DMS53 treated with DMSO at 0.1 percent for 48 hours (cell line): ENCODE measurements around the gene MVD.

Experiments
- DNase-seq: peaks from one replicate; lab custom pipeline; 2025; ENCODE audit not compliant: unreplicated experiment; lab: John Stamatoyannopoulos, UW

Gene MVD

DNA sequence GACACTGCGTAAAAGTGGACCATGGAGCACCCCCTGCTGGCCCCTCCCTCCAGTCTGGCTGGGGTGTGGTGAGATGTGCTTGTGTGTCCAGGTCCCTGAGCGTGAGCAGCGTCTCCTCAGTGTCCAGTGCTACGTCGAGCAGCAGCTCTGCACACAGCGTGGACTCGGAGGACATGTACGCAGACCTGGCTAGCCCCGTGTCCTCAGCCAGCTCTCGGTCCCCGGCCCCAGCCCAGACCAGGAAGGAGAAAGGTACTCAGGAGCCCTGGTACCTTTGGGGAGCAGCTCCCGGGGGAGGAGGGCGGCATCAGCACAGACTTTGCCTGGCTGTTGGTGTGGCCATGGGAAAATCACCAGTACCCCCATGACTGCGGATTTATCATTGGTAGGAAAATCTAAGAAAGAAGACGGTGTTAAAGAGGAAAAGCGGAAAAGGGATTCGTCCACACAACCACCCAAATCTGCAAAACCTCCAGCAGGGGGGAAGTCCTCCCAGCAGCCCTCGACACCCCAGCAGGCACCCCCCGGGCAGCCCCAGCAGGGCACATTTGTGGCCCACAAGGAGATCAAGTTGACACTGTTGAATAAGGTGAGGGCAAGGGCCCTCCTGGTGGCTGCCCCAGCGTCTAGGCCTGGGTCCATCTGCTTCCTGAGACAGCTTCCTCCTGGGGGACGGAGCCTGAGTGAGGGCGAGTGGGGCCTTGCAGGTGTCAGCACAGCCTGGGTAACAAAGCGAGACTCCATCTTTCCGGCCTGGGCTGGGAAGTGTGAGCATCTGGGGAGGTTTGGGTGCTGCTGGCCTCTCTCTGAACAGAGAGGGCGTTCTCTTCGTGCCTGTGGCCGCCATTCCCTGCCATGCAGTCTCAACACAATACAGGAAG lies 35.1 kb downstream of the MVD start:
- no peak for DNase-seq

GRCh38 chr16:88626646-88627045 lies 36.2 kb downstream of the MVD start:
- DNase-seq: no peak

GRCh38 chr16:88624977-88625576 lies 37.8 kb downstream of the MVD start:
- DNase-seq: no peak

DNA sequence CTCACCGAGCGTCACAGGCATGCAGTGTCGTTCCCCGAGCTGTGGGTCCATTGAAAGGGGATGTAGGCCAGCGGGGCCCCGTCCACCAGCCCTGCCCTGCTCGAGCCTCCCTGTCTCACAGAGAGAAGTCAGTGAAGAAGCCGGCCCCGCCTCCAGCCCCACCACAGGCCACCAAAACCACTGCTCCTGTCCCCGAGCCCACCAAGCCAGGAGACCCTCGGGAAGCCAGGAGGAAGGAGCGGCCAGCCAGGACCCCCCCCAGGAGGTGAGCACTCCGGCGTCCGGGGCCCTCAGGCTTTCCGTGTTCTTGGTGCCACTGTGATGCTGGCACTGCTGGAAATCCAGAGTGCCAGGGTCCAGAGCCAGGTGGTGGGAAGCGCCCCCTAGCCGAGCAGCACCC lies 38.4 kb downstream of the MVD start:
- DNase-seq: no peak

DNA sequence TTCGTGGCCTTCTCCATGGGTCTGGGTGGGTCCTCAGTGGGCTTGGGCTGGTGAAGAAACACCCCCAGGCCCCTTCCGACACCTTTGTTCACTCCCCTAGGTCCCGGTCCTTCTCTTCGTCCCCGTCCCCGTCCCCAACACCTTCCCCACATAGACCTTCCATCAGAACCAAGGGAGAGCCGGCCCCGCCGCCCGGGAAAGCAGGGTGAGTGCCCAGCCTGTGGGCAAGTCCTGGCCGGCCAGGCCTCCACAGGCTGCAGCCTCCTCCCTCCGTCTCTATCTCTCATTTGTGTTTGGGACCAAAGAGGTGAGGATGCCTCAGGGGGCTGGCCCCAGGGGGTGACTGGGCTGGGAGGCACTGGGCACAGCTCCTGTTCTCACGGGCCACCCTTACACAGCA lies 39.0 kb downstream of the MVD start:
- no peak for DNase-seq

- DNase-seq: no peak
Measured at GRCh38 chr16:88622866-88623265, 40.0 kb downstream of the MVD start.

DNA sequence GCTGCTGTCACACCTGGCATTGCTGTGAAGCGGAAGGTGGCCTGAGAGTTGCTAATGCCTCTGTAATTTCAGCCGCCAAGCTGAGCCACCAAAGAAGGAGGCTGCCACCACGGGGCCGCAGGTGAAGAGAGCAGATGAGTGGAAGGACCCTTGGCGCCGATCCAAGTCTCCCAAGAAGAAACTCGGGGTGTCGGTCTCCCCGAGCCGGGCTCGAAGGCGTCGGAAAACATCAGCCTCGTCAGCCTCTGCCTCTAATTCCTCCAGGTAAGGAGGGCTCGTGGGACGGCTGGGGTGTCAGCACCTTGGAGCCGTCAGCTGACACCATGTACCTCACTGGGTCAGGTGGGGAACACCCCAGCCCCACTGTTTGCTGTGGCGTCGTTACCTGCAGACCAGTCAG lies 40.8 kb downstream of the MVD start:
- no peak for DNase-seq

DNA sequence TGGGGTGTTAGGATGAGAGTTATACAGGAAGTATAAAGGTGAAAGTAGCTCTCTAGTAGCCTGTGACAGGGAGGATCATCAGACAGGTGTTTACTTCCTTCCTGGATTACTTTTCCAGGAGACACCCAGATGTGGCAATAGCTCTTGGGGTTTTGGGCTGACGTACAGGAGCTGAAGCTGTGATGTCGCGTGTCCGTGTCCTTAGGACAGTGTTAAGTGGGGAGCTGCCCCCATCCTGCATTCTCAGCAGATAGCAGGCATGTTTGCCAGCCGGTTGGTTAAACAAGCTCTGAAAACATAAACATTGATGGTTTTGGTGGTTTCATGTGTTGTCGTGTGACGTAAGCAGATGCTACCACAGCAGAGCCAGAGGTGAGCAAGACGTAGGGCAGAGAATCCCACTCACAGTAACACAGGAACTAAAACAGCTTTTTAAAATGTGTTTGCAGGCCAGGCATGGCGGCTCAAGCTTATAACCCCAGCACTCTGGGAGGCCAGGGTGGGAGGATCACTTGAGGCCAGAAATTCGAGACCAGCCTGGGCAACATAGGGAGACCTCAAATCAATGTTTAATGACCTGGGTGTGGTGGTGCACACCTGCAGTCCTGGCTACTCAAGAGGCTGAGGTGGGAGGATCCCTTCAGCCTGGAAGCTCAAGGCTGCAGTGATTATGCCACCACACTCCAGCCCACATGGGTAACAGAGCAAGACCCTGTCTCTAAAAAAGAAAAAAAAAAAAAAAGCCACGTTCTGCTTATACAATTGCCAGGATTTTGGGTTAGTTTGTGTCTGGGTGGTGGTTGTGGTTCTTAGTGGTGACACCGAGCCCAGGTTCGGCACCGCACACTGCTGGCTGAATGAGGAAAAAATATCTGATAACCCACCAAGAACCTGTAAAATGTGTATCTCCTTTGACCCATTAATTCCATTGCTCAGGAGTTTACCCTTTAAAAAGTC lies 42.8 kb downstream of the MVD start:
- no peak for DNase-seq

DNA sequence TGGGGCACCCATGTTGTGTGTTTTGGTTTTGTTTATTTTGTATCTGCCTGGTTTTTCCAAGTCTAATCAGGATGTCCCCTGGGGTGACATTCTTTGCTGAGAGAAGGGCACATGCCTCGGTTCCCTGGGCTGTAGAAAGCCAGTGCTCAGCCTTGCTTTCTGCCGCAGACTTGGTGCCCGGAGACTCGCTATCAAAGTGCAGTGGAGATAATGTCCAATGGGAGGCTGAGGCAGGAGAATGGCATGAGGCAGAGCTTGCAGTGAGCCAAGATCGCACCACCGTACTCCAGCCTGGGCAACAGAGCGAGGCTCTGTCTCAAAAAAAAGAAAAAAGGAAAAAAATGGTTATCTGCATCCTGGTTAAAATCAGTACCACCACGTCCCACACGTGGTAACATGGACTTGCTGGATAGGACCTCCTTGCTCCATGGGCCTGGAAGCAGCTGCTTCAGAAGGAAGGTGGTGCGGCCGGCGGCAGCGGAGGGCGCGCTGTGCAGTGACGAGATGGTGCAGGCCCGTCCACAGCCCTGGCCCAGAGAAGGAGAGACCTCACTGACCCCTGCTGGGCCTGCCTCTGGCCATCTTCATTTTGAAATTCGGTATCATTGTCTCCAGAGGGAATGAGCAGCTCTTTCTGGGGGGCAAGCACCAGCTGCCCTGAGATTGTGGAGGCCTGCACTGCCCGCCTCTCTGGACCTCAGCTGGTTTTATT lies 43.8 kb downstream of the MVD start:
- DNase-seq: no peak

DNA sequence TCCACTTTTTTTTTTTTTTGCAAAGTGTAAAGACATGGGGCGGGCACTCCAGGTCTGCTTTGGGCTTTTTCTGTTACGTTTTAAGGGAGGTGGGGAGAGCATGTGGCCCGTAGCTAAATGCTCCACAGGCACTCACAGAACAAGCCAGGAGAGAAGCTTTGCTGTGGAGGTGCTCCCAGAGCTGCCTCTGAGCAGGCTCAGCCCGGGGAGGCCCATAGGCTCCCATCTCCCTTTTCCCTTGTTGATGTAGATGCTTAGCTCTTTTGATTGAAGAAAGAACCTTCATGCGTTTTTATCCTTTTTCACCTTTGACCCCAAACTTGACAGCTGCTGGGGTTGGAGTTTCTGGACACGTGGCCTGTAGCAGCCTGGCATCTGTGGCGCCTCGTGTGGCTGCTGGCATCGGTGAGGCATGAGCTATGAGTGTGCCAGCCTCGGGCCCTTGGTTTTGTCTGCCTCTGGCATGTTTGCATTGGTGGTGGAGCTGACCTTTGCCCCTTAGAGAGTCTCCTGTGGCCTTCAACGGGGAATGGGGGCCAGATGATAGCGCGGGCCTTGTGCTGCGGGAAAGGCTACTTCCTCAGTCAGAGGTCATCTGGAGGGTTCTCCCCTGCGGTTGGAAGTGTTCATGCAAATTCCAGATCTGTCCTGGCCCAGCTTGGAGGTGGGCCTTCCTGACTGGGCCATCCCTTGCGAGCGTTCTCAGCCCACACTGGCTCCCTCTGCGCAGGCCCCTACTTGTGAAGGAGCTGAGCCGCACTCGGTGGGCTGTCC lies 44.5 kb downstream of the MVD start:
- DNase-seq: no peak

DNA sequence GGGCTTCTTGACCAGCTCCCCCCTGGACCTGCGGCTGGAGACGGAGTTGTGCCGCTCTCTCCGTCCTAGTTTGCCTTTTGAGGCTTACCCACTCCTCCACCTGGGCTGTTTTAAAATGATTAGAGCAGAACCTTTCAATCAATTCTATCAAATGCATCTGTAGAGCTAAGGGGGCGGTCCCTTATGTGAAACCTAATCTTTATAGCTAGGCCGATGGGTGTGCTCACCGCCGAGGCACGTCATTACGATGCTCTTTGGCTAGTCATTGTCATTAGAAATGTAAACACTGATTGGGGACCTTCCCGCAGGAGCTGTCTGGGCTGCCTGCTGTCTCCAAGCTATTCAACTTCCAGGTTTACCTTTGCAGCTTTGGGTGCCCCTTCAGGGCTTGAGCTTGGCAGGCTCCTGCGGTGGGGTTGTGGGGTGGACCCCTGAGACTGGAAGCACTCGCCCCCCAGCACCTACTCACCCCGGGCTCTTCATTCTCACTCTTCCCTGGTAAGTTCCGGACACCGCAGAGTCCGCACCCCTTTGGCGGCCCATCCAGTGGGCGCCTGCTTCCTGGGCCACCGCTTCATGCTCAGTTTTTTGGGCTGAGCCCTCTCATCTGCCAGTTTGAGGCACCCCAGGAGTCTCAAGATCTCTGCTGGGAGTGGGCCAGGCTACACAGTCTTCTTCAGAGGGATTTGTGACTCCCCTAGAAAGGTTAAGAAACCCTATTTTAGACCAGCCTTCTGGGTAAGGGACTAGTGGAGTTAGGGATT lies 45.4 kb downstream of the MVD start:
- DNase-seq: peak; percentile 34

- no peak for DNase-seq
Measured at GRCh38 chr16:88616736-88617135, 46.2 kb downstream of the MVD start.

DNA sequence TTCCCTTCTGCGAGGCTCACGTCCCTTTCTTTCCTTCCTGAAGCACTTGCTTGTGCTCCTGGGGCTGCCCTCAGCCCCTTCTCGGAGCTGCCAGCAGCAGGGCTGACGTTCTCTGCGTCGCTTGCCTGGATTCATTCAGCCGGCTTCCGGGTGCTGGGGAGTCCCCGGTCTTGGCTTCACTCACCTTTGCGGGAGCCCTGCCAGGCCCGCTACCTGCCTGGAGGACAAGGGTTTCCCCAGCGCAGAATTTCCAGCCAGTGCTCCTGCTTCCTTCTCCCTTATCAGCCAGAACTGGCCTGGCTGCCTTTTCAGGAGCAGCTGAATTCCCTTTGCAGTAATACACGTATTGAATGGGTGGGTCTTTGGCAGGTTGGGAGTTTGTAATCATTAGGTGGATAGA lies 46.6 kb downstream of the MVD start:
- DNase-seq: no peak

DNA sequence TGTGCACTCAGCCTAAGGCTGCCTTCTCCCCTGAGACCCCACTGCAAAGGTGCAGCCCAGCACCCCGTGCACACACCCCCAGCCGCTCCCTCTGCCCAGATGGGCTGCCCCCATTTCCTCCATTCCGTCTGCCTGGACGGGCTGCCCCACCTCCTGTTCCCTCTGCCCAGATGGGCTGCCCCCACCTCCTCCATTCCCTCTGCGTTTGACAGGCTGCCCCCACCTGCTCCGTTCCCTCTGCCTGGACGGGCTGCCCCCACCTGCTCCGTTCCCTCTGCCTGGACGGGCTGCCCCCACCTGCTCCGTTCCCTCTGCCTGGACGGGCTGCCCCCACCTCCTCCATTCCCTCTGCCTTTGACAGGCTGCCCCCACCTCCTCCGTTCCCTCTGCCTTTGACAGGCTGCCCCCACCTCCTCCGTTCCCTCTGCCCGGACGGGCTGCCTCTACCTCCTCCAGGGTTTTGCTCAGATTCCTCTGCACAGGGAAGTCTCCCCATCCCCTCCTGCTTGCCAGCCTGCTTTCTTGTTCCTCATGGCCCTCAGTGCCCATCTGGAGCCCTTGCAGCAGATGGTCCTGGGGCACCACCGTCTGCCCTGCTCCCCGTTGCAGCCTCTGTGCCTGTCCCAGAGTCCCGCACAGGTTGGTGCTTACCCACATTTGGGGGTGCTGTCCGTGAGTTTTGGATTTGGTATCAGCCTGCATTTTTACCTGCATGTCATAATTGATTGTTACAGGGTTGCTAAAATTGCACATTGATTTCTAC lies 47.9 kb downstream of the MVD start:
- no peak for DNase-seq

- DNase-seq: no peak
Measured at GRCh38 chr16:88613911-88614817, 48.7 kb downstream of the MVD start.

GRCh38 chr16:88613293-88613692 lies 49.6 kb downstream of the MVD start:
- no peak for DNase-seq

DNA sequence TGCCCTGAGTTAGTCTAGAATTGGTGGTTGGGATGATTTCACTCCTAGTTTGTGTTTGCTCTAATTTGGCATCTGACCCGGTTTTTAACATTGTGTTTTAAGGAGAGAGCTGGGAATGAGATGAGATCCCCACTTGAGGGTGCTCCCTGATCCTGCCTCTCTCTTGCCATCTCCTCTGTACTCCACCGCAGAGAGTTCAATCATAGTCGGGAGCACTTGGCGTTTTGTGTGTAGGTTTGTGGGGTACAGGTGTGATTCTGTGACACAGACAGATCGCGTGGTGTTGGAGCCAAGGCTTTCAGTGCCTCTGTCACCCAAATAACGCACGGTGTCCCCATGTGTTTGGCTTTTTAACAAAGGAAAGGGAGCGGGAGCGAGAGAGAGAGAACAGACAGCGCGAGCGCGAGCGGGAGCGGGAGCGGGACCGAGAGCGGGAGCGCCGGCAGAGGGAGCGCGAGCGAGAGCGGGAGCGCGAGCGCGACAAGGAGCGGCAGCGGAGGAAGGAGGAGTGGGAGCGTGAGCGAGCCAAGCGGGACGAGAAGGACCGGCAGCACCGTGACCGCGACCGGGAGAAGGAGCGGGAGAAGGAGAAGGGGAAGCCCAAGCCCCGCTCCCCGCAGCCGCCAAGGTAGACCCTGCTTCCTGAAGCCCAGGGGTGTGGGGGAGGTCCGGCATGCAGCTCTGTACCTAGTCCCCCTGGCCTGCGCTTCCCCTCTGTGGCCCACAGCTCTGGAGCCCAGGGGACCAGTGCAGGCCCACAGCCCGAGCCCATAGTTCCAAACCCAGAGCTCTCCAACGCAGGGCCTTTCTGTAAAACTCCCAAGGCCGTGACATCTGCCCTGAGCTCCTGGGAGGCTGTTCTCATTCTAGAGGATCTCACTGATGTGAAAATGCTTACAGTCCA lies 51.7 kb downstream of the MVD start:
- DNase-seq: no peak
